Measurements from ENCODE around the gene GTPBP2.

DNA sequence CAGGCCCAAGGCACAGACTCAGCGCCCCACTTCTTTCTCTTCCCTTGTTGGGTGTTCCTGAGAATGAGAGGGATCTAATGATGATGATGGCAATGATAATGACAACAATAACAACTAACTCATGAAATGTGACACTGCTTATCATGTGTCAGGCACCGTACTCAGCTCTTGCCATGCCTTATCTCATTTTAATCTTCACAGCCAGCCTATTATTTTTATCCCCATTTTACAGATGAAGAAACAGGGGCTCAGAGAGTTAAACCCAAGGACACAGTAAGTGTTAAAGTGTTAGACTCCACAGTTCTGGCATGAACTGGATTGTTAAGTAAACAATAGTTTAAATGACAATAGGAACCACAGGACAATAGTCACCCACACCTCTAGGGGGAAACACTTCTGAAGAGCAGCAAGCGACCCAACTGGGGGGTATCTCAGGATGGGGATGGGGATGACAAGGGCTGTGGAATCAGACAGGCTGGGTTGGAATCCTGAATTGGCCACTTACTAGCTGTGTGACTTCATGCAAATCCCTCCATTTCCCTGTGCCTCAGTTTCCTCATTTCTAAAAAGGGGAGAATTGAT lies 28.2 kb upstream of the GTPBP2 start:
- TF ChIP-seq CTCF (IDR thresholded peaks at IDR 0.05; ENCODE audit: insufficient read depth, low read length) (no peak), POLR2AphosphoS5 (IDR thresholded peaks at IDR 0.05; ENCODE audit: low read depth) (no peak), GABPA (IDR thresholded peaks at IDR 0.05; ENCODE audit: low read depth) (no peak), REST (IDR thresholded peaks at IDR 0.05; ENCODE audit: insufficient replicate concordance, low read depth) (no peak), SPI1 (IDR thresholded peaks at IDR 0.05; ENCODE audit: borderline replicate concordance, low read depth) (no peak)

Data from HL-60 (cell line).